NCI-H2227 (cell line): Measurements from ENCODE around the gene SRRD.
A peak's percentile ranks its signal among the peaks of the same experiment; 100 is the strongest.
"Not testable (repeated sequence)": the region's sequence is repeated elsewhere in the genome, so short reads cannot be mapped to it uniquely, and the experiment has no call there.

Experiments
- DNase-seq: peaks from one replicate; lab custom pipeline; 2025; ENCODE audit not compliant: unreplicated experiment; lab: John Stamatoyannopoulos, UW

Gene SRRD, protein sequence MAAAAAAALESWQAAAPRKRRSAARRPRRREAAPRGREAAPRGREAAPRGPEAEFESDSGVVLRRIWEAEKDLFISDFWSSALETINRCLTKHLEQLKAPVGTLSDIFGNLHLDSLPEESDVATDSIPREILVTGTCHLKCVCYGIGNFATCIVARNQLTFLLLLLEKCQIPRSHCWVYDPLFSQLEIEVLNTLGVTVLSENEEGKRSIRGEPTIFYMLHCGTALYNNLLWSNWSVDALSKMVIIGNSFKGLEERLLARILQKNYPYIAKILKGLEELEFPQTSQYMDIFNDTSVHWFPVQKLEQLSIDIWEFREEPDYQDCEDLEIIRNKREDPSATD

DNA sequence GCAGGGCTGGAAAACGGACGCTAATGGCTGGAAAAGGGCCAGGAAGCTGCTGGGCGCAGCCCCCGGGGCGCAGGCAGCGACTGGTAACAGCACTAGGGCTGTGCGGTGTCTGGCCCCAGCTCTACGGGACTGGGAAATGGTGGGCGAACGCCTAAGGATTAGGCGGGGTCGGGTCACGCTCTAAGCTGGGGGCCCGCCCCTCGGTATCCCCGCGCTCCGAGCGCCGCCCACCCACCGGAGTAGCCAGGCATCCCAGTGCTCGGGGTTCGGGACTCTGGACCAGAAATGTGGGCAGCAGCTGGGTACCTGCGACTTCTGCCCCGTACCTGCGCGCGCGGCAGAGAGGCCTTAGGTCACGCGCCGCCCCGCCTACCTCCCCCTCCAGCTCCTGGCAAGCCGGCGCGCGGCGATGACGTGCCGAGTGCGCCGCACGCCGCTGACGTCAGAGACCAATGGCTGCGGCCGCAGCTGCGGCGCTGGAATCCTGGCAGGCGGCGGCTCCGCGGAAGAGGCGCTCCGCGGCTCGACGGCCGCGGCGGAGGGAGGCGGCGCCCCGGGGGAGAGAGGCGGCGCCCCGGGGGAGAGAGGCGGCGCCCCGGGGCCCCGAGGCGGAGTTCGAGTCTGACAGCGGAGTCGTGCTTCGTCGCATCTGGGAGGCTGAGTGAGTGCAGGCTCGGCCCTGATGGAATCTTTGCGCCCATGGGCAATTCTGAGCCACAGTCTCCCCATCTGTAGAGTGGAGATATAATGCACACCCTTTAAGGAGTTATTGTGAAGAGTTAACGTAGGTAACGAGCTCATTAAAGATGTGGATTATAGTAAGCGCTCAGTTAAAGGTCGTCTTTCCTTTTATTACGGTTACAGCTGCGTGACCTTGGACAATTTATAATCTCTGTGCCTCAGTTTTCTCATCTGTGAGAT is at the start of gene SRRD, which contains the start of gene HPS4:
TSS of gene SRRD (plus strand) at position 439 of the 921 bp plus-strand sequence. CDS start at position 453, 14 bp downstream.
TSS of gene HPS4 (minus strand) at position 345 of the 921 bp plus-strand sequence. CDS start 2,021 bp downstream, outside the sequence.
- DNase-seq = peak; percentile 94

DNA sequence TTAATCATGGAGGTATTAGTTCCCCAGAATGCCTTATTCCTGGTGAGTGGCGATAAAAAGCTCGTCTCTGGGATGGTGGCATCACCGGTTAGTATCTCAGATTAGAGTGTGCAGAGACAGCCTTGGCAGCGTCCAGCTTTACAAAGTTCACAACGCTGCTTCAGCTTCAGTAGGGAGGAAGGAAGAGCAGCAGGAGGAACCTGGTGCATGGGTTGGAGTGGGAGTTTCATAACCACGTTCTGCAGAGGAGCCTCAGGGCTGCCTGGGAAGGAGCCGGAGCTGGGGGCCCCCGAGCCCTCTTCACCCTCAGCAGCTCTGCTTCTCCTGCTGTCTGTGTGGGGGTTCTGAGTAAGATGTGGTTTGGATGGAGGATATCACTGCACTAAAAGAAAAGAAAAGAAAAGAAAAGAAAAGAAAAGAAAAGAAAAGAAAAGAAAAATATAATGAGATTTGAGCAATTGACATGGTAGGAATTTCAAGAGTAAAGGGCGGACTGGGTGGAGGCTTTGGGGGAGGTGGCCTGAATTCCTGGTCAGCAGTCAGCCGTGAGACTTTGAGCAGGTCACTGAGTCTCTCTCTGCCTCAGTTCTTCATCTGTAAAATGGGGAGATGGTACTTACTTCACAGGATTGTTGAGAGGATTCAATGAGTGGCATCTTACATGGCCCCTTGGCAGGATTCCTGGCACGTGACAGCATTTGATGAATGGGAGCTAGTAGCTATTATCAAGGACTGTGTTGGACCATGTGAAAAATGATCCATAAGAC is 48.2 kb upstream of the SRRD start:
- no peak for DNase-seq

DNA sequence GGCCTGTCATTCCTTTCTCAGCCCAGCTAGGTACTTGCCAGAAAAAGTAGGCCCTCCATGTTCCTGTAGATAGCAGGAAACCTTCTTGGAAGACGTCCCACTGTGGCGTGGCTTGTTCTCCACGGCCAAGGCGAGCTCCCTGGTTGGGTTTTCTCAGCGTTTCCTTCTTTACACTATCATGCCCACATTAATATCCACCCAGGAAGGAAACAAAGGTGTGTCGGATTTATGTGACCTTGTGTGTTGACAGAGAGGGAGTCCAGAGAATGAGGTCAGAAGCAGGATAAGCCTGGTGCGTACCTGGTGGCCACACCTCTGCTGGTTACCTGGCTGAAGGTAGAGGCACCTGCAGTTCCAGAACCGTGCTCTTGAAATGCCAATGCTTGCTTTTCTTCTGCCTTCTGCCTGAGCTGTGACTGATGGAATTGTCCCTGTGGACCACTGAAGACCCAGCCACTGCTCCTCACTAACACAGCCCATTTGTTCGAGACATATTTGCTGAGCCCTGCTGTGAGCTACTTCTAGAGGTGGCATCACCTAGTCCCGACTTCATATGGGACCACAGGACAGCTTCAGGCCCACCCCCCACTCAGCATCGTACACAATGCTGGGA is 46.7 kb upstream of the SRRD start:
- no peak for DNase-seq

GRCh38 chr22:26437694-26438392 is 45.8 kb upstream of the SRRD start:
- DNase-seq = no peak

- not testable (repeated sequence) for DNase-seq
These were observed 44.9 kb upstream of the SRRD start for GRCh38 chr22:26438776-26439175.

DNA sequence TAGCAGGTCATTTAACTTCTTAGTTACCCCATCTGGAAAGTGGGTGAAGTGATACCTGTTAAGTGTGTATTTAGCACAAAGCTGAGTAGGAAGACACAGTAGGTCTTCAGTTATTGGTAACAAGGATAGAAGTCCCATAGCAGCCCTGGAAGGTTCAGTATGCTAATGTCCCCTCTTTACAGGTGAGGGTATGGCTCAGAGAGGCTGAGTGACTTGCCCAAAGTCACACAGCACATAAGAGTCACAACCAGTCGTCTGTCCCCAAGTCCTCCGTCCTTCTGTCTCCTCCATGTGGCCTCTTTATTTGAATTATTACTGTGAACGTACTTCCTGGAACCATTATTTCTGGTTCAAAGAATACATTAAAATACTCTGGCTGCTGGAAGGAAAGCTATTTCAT is 44.1 kb upstream of the SRRD start:
- DNase-seq = no peak

DNA sequence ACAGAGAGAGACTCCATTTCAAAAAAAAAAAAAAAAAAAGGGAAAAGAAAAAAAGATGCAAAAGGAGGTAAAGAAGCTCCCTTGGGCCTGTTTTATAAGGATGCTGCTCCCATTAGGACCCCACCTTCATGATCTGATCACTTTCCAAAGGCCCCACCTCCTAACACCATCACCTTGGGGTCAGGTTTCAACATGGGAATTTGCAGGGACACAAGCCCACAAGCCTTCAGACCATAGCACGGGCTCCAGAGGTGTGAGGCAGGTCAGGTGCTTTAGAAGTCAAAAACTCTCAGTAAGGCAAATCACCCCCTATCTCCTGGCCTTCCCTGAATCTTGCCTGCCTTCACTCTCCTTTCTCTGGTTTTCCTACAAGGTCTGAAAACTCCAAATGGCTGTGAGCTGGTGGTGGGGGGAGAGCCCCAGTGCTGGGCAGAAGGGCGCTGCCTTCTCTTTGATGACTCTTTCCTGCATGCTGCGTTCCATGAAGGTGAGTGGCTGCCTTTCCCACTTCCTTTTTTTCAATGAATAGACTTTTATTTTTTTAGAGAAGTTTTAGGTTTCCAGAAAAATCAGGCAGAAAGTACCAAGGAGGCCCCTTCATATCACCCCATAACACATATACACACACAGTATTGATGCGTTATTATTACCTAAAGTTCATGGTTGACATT is 41.5 kb upstream of the SRRD start:
- no peak for DNase-seq

DNA sequence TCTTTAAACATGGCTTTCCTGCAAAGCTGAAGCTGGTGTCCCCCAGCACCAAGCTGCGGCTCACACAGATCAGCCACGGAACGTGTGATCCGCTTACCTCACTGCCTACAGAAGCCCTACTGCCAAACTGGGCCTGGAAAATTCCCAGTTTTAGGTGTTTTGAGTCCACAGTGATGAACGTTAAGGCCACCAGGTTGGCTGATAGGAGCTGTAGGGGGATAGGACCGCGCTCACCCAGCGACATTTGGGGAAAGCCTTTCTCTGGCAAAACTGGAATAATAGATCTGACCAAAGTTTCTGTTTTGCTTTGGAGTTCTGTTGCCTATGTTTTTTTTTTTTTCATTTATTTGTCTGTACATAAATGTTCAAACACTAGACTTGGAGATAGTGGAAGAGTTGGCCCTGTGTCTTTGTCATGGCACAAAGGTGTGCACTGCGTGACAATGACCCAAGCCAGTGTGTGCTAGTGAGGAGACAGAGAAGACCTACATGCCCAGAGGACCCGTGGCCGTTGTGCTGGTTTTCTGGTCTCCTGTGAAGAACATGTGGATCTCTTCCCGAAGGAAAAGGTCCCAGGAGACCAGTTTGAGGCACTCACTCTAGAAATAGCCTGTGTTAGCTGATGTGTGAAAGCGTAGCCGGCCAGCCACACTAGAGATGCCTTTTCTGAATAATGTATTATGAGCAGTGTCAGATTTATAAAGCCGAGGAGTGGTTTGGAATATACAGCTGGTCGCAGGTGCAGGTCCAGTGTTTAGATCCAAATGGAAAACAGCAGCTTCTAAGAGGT is 39.6 kb upstream of the SRRD start:
- DNase-seq = no peak

DNA sequence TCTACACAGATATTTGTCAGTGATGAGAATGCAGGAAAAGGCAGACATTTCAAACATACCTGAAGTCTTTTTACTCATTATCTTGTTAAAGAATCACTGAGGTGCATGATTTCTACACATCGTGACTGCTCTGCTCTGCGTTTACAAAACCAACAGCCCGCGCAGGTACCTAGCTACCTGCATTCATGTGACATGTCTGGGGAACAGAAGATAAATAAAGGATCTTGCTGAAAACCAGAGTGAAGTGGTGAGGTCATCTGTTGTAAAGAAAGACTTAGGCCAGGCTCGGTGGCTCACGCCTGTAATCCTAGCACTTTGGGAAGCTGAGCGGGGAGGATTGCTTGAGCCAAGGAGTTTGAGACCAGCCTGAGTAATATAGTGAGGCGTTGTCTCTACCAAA is 38.9 kb upstream of the SRRD start:
- DNase-seq = no peak

DNA sequence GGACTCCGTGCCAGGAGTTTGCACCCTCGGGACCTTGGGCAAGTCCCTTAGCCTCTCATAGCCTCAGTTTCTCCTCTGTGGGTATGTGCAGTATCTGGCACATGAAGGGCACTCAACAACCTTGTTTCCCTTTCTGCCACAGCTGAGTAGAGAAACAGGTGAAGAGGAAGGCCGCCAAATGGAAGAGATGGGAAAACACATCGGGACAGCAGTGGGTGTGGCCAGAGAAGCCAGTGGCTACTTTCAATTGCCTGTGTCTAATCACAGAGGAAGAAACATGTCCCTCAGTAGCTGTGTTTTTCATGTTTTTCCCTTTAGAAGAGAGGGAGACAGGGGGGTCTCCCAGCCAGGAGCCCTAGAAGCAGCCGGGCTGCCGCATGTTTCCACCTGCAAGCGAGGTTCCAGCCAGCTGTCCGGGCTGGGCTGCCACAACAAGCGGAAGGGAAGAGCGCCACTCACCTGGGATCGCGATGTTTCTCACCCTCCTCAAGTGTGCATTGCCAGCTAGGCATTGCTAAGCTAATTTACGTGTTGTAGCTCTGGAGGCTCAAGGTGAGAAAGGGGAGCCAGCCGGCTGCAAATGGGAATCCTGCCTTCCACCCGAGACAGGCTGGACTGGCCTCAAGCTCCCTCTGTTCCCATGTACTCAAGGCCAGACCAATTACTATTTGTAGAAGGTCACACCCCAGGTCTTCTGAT is 38.0 kb upstream of the SRRD start:
- DNase-seq = no peak

- no peak for DNase-seq
These were observed 36.7 kb upstream of the SRRD start for GRCh38 chr22:26446808-26447515.

DNA sequence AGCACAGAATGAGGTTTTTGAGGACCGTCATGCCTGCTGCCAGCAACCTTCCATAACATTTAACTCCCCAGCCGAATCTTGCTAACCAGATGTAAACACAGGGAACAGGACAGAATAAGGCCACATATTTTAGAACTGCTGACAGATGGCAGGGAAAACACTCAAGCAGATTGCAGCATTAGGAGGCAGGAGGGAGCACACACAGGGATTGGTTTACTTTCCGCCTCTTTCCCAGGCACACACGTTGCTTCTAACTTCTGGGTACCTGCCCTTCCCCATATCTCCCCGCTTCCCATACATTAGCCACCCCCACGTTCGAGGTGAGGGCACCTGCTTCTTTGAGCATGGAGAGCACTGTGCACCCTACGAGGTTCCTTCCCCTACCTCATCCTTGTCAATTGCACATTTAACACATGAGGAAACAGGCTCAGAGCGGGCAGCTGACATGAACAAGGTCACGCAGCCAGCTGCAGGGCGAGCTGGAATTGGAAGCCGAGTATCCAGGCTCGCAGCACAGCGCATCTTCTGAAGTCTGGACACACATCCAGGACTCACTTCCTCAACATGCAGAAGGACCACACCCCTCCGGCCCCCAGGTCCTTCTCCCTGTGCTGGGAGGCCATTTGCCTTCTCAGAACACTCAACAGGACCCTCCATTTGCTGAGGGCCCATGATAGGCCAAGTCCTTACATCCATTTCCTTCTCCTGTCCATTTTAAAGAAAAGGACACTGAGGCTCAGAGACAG is 35.9 kb upstream of the SRRD start:
- no peak for DNase-seq

DNA sequence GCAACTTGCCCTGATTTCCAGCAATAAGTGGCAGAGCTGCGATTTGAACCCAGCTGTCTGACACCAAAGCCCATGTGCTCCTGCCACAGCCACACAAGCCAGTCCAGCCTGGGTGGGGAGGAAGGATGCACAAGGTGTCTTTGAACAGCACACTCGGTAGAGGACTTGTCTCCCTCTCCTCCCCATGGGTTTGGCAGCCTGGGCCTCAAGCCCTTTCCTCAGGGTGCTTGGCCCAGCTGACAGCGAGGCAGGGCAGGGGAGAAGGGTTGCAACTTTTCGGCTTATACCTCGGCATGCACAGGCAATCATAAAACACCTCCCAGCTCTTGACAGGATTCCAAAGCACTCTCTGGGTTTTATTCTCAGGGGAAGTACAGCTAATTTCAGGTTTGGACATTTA is 35.3 kb upstream of the SRRD start:
- DNase-seq = no peak

- DNase-seq = no peak
These were observed 34.7 kb upstream of the SRRD start for GRCh38 chr22:26448941-26449340.

- DNase-seq = no peak
These were observed 33.1 kb upstream of the SRRD start for GRCh38 chr22:26450453-26451185.
